Endothelial cell of umbilical vein (primary cell): Measurements from ENCODE around the gene ANKRD44. TPM values are rescaled to one million over a fixed set of nuclear protein-coding genes. Genes with fewer than 3 reads are reported as not detected.

Experiments
- BruUV-seq: library from RNA; stranded (reverse); fragments of 400-500 nt; replicated peaks from 2 replicates; lab custom pipeline; 2021; lab: Mats Ljungman, UMichigan
- CTCF ChIA-PET: fragments of 300-600, 350-600 bp; sonication (Branson Sonifier 250); formaldehyde crosslinking; loops from one replicate; lab custom pipeline; 2021; ENCODE audit warnings: antibody characterized with exemption, inconsistent platforms; lab: Charles Lee
- POLR2A ChIA-PET: fragments of 300-600, 350-600 bp; sonication (Branson Sonifier 250); formaldehyde crosslinking; loops from one replicate; lab custom pipeline; 2021; ENCODE audit warnings: antibody characterized with exemption, inconsistent platforms; lab: Charles Lee
- DNase-seq: peaks from one replicate; pipeline ENCODE4 v3.0.0-alpha.2; 2011; ENCODE audit warnings: low read depth, low spot score
- FAIRE-seq: peaks from 2 replicates; lab custom pipeline; 2011; peaks lifted over from hg19 to GRCh38; lab: Jason Lieb, UNC
- H2AFZ ChIP-seq: 2 replicates; pipeline ENCODE4 v1.6.0; 2012; ENCODE audit warnings: low read depth, low read length, control low read depth, inconsistent platforms
- H3K27ac ChIP-seq: 2 replicates; pipeline ENCODE4 v1.5.1; 2011; ENCODE audit warnings: low read depth, mild to moderate bottlenecking, control low read depth, low read length, moderate library complexity; ENCODE audit not compliant: insufficient read depth
- H3K27me3 ChIP-seq, 2 experiments: 2 replicates each; pipeline versions ENCODE4 v1.6.0 to v1.6.1; 2011; ENCODE audit warnings: low read length in 2 of 2, mixed read lengths in 1 of 2; ENCODE audit not compliant: control insufficient read depth in 2 of 2, insufficient read depth in 2 of 2
- H3K36me3 ChIP-seq, 2 experiments: 2 replicates in 1 of 2; 3 replicates in 1 of 2; pipeline ENCODE4 v1.5.1; 2011; ENCODE audit warnings: low read length in 2 of 2, mild to moderate bottlenecking in 1 of 2, moderate library complexity in 1 of 2; ENCODE audit not compliant: control insufficient read depth in 2 of 2, insufficient read depth in 2 of 2; ENCODE audit errors: extremely low read depth in 1 of 2
- H3K4me1 ChIP-seq: 3 replicates; pipeline ENCODE4 v1.5.1; 2011; ENCODE audit warnings: mild to moderate bottlenecking, low read length; ENCODE audit not compliant: control insufficient read depth, insufficient read depth; ENCODE audit errors: extremely low read depth
- H3K4me2 ChIP-seq: 2 replicates; pipeline ENCODE4 v1.6.1; 2011; ENCODE audit warnings: low read length, control low read depth, mixed read lengths; ENCODE audit not compliant: insufficient read depth
- H3K4me3 ChIP-seq, 3 experiments: fragments of 200-600 bp in 1 of 3; sonication (generic), shearing (Covaris generic) in 1 of 3; replicated peaks in 1 of 3; 2 replicates each; pipeline ENCODE4 v1.5.1; 2011 to 2016; ENCODE audit warnings: control low read depth in 3 of 3, low read length in 3 of 3, mild to moderate bottlenecking in 2 of 3, inconsistent platforms in 1 of 3, low read depth in 1 of 3, moderate library complexity in 1 of 3; ENCODE audit not compliant: insufficient read depth in 1 of 3
- H3K79me2 ChIP-seq: 2 replicates; pipeline ENCODE4 v1.6.0; 2012; ENCODE audit warnings: low read length, inconsistent platforms; ENCODE audit not compliant: control insufficient read depth, insufficient read depth
- H3K9ac ChIP-seq: replicated peaks from 2 replicates; pipeline ENCODE3; 2011; ENCODE audit warnings: low read length, control low read depth; ENCODE audit not compliant: insufficient read depth; ENCODE audit errors: extremely low read depth
- H3K9me1 ChIP-seq: replicated peaks from 3 replicates; pipeline ENCODE4 v1.6.0; 2011; ENCODE audit warnings: mild to moderate bottlenecking, low read length; ENCODE audit not compliant: control insufficient read depth, insufficient read depth; ENCODE audit errors: extremely low read depth
- H3K9me3 ChIP-seq: replicated peaks from 2 replicates; pipeline ENCODE4 v1.5.1; 2012; ENCODE audit warnings: low read length, inconsistent platforms; ENCODE audit not compliant: control insufficient read depth, insufficient read depth
- H4K20me1 ChIP-seq: replicated peaks from 2 replicates; pipeline ENCODE3; 2011; ENCODE audit warnings: mild to moderate bottlenecking, low read length; ENCODE audit not compliant: control insufficient read depth, insufficient read depth; ENCODE audit errors: extremely low read depth
- EZH2 ChIP-seq: IDR thresholded peaks from 2 replicates; pipeline ENCODE4 v1.6.1; 2012; ENCODE audit warnings: borderline replicate concordance, low read depth, mild to moderate bottlenecking, moderate library complexity, low read length, inconsistent platforms; ENCODE audit not compliant: severe bottlenecking
- FOS ChIP-seq: IDR thresholded peaks from 2 replicates; pipeline ENCODE4 v1.6.1; 2011; ENCODE audit warnings: mild to moderate bottlenecking, low read length, moderate library complexity, borderline replicate concordance; ENCODE audit not compliant: insufficient read depth
- GATA2 ChIP-seq: IDR thresholded peaks from 2 replicates; pipeline ENCODE4 v1.7.0; 2011; ENCODE audit warnings: low read depth, mild to moderate bottlenecking, moderate library complexity, mixed read lengths, low read length; ENCODE audit not compliant: insufficient read length, insufficient read depth
- JUN ChIP-seq: IDR thresholded peaks from 2 replicates; pipeline ENCODE4 v1.6.1; 2011; ENCODE audit warnings: borderline replicate concordance, low read depth; ENCODE audit not compliant: insufficient read length, insufficient read depth
- MYC ChIP-seq: IDR thresholded peaks from one replicate; pipeline ENCODE4 v1.6.1; 2011; ENCODE audit warnings: mild to moderate bottlenecking, low read depth, low read length
- POLR2A ChIP-seq: IDR thresholded peaks from 2 replicates; pipeline ENCODE4 v1.6.1; 2012; ENCODE audit warnings: low read depth, mild to moderate bottlenecking, control low read depth, low read length
- POLR2AphosphoS5 ChIP-seq: IDR thresholded peaks from 2 replicates; pipeline ENCODE4 v1.6.1; 2012; ENCODE audit warnings: low read depth, mild to moderate bottlenecking, control low read depth, low read length, moderate library complexity; ENCODE audit not compliant: insufficient read depth
- dilution Hi-C: fragments of 300-500 bp; cut with MboI; formaldehyde crosslinking; loops from one replicate; pipeline ENCODE4 v1.15.0; 2019; ENCODE audit warnings: low sequenced_read_pairs; ENCODE audit not compliant: extremely low pct_ligation_motif_present
- intact Hi-C: fragments of 100-400 bp; cut with micrococcal nuclease; formaldehyde crosslinking; loops from one replicate; pipeline ENCODE4 v1.10.0; 2022
- polyA plus RNA-seq, 4 experiments: library from polyadenylated mRNA; depleted of rRNA in 3 of 4; stranded (reverse) in 3 of 4; unstranded in 1 of 4; fragments of >200 nt; gene quantifications; 2 replicates each; pipeline versions ENCODE4 v1.2.1 to v1.2.3, GENCODE V29; 2011 to 2012; ENCODE audit warnings: missing spikeins in 1 of 4
- total RNA-seq: library from RNA; stranded (reverse); gene quantifications from 2 replicates; pipeline ENCODE4 v1.2.3, GENCODE V29; 2021
- TF ChIP-seq, protein P1 (sequence below): IDR thresholded peaks from 2 replicates; pipeline ENCODE4 v1.6.1; 2011; ENCODE audit not compliant: insufficient read depth, insufficient read length
- TF ChIP-seq, protein P2 (sequence below), 2 donors: IDR thresholded peaks; 1 replicate in 1 of 2; 2 replicates in 1 of 2; pipeline ENCODE4 v1.5.1; 2011; ENCODE audit warnings: low read length in 2 of 2, mild to moderate bottlenecking in 2 of 2, moderate library complexity in 2 of 2, control low read depth in 1 of 2, inconsistent platforms in 1 of 2, low read depth in 1 of 2; ENCODE audit not compliant: insufficient read depth in 1 of 2; ENCODE audit errors: extremely low read depth in 1 of 2

The ANKRD44 gene
- total and polyA plus RNA-seq, 2 donors (not counting 3 experiments of a cell fraction or from before 2014, with no cell fraction given): 3.4 to 6.1 TPM

DNA sequence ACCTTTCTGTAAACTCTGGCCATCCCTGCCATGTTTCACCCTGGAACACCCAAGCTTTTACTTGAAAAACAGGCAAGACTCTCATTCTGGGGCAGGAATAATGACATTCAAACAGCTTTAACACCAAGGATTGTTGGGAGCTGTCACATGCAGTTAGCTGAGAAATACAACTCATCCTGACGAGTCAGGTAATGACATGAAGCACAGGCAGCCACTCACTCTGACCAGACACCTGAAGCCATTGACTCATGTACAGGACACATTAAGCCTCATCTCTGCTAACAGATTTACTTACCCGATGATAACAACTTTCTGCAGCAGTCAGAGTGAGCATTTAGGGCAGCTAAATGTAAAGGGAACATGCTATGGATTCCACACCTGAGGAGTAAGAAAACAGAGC is 220.9 kb downstream of the ANKRD44 start:
- FAIRE-seq: no peak
- Histone ChIP-seq H3K4me1 (no peaks in the 10 kb centered on the region), H3K9me1 (no peaks in the 10 kb centered on the region), H3K9ac (no peak overlapping the region), H3K27me3 (no peaks in the 10 kb centered on the region), H3K79me2 (no peaks in the 10 kb centered on the region), H3K4me3 (no peak overlapping the region), H3K4me2 (no peak overlapping the region), H4K20me1 (no peaks in the 10 kb centered on the region), H3K36me3 (no peaks in the 10 kb centered on the region), H2AFZ (no peak overlapping the region), H3K27ac (no peak overlapping the region), H3K9me3 (no peaks in the 10 kb centered on the region)
- ChIA-PET CTCF (interaction anchor here (1.3 kb wide), 2 partner anchors 24 to 79 kb away, joined by 4 to 5 read pairs; no protein-coding TSS in a partner anchor), POLR2A (no interaction called here)
- no peak for TF ChIP-seq POLR2AphosphoS5
- no peak for TF ChIP-seq GATA2
- dilution Hi-C loops: no loop called here
- intact Hi-C loops: no loop called here
- no peak for DNase-seq
- BruUV-seq: no TSS peak

DNA sequence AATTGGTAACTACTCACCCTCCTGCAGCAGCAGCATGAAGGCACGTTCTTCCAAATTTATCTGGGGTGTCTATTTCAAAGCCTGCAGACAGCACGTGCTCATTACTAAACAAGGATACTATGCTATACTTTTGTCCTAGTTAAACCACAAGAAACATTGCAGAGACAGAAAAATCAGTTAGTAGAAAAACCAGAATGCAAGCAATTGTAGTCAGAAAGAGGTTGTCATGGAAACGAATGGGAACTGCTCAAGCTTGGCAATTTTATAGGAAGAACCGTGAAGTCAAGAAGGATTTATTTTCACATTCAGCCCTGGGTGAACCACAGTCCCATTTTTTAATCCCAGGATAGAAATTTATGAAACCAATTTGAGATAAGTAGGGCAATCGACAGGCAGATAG is 221.9 kb downstream of the ANKRD44 start:
- TF ChIP-seq EZH2 (no peak), POLR2A (no peak), GATA2 (no peak), FOS (no peak), JUN (no peak), POLR2AphosphoS5 (no peak), MYC (no peak)
- TF ChIP-seq, protein P1, sequence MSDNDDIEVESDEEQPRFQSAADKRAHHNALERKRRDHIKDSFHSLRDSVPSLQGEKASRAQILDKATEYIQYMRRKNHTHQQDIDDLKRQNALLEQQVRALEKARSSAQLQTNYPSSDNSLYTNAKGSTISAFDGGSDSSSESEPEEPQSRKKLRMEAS: no peak
- TF ChIP-seq, protein P2, sequence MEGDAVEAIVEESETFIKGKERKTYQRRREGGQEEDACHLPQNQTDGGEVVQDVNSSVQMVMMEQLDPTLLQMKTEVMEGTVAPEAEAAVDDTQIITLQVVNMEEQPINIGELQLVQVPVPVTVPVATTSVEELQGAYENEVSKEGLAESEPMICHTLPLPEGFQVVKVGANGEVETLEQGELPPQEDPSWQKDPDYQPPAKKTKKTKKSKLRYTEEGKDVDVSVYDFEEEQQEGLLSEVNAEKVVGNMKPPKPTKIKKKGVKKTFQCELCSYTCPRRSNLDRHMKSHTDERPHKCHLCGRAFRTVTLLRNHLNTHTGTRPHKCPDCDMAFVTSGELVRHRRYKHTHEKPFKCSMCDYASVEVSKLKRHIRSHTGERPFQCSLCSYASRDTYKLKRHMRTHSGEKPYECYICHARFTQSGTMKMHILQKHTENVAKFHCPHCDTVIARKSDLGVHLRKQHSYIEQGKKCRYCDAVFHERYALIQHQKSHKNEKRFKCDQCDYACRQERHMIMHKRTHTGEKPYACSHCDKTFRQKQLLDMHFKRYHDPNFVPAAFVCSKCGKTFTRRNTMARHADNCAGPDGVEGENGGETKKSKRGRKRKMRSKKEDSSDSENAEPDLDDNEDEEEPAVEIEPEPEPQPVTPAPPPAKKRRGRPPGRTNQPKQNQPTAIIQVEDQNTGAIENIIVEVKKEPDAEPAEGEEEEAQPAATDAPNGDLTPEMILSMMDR (IDR thresholded peaks at IDR 0.05; ENCODE audit: extremely low read depth in 1 of 2, insufficient read depth in 1 of 2, low read depth in 1 of 2, low read length in 2 of 2): no peak
- intact Hi-C loops (no loop called here), dilution Hi-C loops (no loop called here)
- H3K9me1 ChIP-seq: no peaks in the 10 kb centered on the region
- no peak overlapping the region for H3K4me3 ChIP-seq
- H3K27ac ChIP-seq: no peak overlapping the region
- H3K4me2 ChIP-seq: no peak overlapping the region
- DNase-seq: no peak
- POLR2A ChIA-PET: no interaction called here
- no TSS peak for BruUV-seq
- H3K9ac ChIP-seq: no peak overlapping the region
- H3K4me1 ChIP-seq: no peaks in the 10 kb centered on the region
- H2AFZ ChIP-seq: no peak overlapping the region
- no peaks in the 10 kb centered on the region for H4K20me1 ChIP-seq
- H3K9me3 ChIP-seq: no peaks in the 10 kb centered on the region
- no peaks in the 10 kb centered on the region for H3K27me3 ChIP-seq
- no peak for FAIRE-seq
- CTCF ChIA-PET: no interaction called here
- no peaks in the 10 kb centered on the region for H3K36me3 ChIP-seq
- H3K79me2 ChIP-seq: no peaks in the 10 kb centered on the region
